22Rv1 (cell line): ENCODE data around the gene MCTS1.

Experiments
- ZFX ChIP-seq: fragments of 450-650 bp; IDR thresholded peaks from 2 replicates; pipeline ENCODE4 v1.6.1; 2017; ENCODE audit warnings: antibody characterized with exemption, borderline replicate concordance
- TF ChIP-seq, protein P1 (sequence below): fragments of 450-650 bp; IDR thresholded peaks from 2 replicates; pipeline ENCODE4 v1.5.1; 2017; ENCODE audit warnings: mild to moderate bottlenecking

GRCh38 chrX:120638619-120639018, 34.7 kb downstream of the MCTS1 start:
- TF ChIP-seq, protein P1, sequence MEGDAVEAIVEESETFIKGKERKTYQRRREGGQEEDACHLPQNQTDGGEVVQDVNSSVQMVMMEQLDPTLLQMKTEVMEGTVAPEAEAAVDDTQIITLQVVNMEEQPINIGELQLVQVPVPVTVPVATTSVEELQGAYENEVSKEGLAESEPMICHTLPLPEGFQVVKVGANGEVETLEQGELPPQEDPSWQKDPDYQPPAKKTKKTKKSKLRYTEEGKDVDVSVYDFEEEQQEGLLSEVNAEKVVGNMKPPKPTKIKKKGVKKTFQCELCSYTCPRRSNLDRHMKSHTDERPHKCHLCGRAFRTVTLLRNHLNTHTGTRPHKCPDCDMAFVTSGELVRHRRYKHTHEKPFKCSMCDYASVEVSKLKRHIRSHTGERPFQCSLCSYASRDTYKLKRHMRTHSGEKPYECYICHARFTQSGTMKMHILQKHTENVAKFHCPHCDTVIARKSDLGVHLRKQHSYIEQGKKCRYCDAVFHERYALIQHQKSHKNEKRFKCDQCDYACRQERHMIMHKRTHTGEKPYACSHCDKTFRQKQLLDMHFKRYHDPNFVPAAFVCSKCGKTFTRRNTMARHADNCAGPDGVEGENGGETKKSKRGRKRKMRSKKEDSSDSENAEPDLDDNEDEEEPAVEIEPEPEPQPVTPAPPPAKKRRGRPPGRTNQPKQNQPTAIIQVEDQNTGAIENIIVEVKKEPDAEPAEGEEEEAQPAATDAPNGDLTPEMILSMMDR = no peak
- no peak for TF ChIP-seq ZFX
